ENCODE measurements around the gene IL1B.

IL1B gene

DNA sequence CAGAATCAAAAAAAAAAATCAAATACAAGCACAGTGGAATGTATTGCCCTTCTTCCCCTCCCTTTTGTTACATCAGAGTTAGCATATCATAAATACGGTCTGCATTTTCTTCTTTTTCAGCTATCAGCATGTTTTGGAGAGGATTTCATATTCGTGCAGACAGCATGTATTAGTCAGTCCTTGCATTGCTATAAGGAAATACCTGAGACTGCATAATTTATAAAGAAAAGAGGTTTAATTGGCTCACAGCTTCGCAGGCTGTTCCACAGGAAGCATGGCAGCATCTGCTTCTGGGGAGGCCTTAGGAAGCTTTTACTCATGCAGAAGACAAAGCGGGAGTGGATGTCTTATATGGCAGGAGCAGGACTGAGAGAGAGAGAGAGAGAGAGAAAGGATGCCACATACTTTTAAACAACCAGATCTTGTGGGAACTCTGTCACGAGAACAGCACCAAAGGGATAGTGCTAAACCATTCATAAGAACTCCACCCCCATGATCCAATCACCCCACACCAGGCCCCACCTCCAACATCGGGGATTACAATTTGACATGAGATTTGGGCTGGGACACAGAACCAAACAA, 8.9 kb downstream of the IL1B start:
- TF ChIP-seq, protein P1, sequence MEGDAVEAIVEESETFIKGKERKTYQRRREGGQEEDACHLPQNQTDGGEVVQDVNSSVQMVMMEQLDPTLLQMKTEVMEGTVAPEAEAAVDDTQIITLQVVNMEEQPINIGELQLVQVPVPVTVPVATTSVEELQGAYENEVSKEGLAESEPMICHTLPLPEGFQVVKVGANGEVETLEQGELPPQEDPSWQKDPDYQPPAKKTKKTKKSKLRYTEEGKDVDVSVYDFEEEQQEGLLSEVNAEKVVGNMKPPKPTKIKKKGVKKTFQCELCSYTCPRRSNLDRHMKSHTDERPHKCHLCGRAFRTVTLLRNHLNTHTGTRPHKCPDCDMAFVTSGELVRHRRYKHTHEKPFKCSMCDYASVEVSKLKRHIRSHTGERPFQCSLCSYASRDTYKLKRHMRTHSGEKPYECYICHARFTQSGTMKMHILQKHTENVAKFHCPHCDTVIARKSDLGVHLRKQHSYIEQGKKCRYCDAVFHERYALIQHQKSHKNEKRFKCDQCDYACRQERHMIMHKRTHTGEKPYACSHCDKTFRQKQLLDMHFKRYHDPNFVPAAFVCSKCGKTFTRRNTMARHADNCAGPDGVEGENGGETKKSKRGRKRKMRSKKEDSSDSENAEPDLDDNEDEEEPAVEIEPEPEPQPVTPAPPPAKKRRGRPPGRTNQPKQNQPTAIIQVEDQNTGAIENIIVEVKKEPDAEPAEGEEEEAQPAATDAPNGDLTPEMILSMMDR (conservative IDR thresholded peaks at IDR 0.05; ENCODE audit: low read length), result no peak
- H3K4me3 ChIP-seq (ENCODE audit: low read length), result no peak overlapping the region
- DNase-seq (ENCODE audit: low read depth), result peak; percentile 29

DNA sequence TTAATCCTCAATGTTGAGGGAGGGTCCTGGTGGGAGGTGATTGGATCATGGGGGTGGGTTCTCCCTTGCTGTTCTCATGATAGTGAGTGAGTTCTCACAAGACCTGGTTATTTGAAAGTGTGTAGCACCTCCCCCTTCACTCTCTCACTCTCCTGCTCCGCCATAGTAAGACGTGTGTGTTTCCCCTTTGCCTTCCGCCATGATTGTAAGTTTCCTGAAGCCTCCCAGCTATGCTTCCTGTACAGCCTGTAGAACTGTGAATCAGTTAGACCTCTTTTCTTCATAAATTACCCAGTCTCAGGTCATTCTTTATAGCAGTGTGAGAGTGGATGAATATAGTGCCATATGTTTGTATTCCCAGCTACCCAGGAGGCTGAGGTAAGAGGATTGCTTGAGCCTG, 9.6 kb downstream of the IL1B start:
- no peak for DNase-seq (ENCODE audit: low read depth)
- TF ChIP-seq, protein P1 (conservative IDR thresholded peaks at IDR 0.05; ENCODE audit: low read length), result no peak
- no peak overlapping the region for H3K4me3 ChIP-seq (ENCODE audit: low read length)

DNA sequence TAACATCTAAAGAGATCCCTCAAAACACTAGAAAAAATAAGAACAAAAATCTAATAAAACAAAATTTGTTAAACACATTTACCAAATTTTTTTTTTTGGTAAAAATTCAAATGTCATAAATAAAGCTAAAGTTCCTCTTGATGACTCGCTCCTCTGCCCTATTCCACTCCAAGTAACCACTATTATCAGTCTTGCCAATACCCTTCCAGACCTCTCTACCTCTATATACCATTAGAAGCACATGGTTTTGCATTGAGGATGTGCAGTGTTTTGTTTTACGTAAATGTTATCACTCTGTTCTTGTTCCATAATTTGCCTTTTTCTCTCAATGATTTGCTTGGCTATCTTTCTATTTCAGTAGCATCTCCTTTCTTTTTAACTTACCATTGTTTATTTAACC, 10.9 kb downstream of the IL1B start:
- H3K4me3 ChIP-seq (ENCODE audit: low read length), result no peak overlapping the region
- DNase-seq (ENCODE audit: low read depth), result no peak
- TF ChIP-seq, protein P1 (conservative IDR thresholded peaks at IDR 0.05; ENCODE audit: low read length), result no peak

DNA sequence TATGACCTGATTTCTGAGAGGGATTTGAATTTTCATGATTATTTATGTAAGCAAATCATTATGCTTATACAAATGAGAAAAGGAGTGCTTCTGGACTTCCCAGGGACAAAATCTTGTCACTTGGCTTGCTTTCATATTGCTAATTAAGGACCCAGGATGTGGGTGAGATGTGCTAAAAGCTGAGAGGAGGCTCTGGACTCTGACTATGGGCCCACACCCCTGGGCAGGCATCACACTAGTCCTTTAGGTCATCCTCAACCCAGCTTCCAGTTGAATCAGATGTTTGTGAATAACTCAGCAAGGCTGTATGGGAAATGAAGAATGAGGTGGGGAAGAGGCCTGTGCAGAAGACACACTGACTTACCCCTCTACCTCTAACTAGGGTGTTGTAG, 11.9 kb downstream of the IL1B start:
- DNase-seq (ENCODE audit: low read depth), result no peak
- TF ChIP-seq, protein P1 (conservative IDR thresholded peaks at IDR 0.05; ENCODE audit: low read length), result no peak
- no peak overlapping the region for H3K4me3 ChIP-seq (ENCODE audit: low read length)

DNA sequence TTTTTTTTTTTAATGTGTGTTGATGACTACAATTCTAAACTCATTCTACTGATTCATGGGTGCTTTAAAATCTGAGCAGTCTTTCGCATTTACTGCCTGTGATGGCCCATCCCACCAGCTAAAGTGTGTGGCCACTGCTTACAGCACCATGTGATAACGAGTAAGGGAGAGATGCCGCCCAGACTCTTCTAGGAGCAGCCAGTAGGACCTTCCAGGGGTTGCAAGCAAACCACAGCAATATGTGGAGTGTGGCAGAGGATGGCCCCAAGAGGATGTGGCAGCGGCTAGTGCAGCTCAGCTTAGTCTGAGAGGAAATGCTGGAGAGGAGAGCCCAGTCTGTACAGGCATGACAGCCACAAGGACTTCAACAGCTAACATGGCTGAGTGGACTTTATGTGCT, 14.9 kb downstream of the IL1B start:
- no peak overlapping the region for H3K4me3 ChIP-seq (ENCODE audit: low read length)
- TF ChIP-seq, protein P1 (conservative IDR thresholded peaks at IDR 0.05; ENCODE audit: low read length), result no peak
- DNase-seq (ENCODE audit: low read depth), result no peak

DNA sequence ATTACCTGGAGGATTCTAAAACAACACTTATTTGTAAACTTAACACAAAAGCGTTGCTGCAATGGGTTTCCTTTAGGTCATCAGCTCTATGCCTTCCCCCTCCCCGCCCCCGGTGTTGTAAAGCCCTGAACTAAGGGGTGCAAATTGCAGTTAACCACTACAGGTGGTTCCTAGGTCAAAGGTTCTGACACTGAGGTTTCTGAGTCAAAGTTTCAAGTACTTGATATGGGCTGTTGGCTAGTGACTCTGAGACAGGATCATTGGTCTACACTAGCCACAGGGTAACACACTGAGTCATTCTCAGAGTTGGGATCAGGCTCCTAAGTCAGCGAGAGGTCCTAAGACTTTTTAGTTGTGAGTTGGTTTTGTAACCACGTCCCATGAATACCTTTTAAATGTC, 15.4 kb downstream of the IL1B start:
- H3K4me3 ChIP-seq (ENCODE audit: low read length), result no peak overlapping the region
- no peak for DNase-seq (ENCODE audit: low read depth)
- TF ChIP-seq, protein P1 (conservative IDR thresholded peaks at IDR 0.05; ENCODE audit: low read length), result no peak

DNA sequence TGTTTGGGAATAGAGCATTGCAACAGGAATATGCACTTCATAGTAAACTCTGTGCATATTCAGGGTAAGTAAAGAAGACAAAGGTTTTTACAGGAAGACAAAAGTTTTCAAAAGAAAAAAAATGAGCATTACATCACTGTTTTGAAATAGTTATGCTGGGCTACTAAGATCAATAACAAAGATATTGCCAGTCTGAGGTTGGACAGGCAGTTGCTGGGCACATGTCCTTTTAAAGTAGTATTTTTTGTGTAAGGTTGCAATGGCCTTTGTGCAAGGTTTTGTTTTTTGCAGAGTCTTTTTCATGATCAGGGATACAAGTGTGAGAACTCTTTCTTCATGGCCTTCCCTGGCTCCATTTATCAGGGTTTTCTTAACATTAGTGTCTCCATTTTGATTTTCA, 16.2 kb downstream of the IL1B start:
- TF ChIP-seq, protein P1 (conservative IDR thresholded peaks at IDR 0.05; ENCODE audit: low read length), result no peak
- no peak for DNase-seq (ENCODE audit: low read depth)
- H3K4me3 ChIP-seq (ENCODE audit: low read length), result no peak overlapping the region

All from AG10803 (cell line).